Prostate gland (tissue), 2 donors: Measurements from ENCODE around the gene TEX264.

ENCODE experiments used
- POLR2AphosphoS5 ChIP-seq: sonication (generic); formaldehyde crosslinking; IDR thresholded peaks from one replicate; pipeline ENCODE4 v1.6.1; 2017; ENCODE audit warnings: antibody characterized with exemption
- TF ChIP-seq, protein P1 (sequence below), 4 experiments: fragments of 200-600 bp in 2 of 4; fragments of 450-650 bp in 2 of 4; sonication (generic) in 2 of 4; IDR thresholded peaks; 1 replicate in 3 of 4; 2 replicates in 1 of 4; pipeline ENCODE4 v1.5.1; 2016 to 2019; ENCODE audit warnings: antibody characterized with exemption in 4 of 4, mild to moderate bottlenecking in 2 of 4, moderate library complexity in 2 of 4

DNA sequence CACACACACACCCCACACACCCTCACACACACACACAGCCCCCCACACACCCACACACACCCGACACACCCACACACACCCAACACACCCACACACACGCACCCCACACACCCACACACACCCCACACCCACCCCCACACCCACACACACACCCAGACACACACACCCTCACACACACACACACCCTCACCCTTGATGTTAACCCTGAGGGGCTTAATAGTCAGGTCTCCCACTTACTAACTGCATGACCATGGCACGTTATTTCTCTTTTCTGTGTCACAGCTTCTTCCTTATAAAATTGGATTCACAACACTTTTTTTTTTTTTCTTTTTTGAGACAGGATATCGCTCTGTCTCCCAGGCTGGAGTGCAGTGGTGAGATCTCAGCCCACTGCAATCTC lies 38.6 kb downstream of the TEX264 start:
- no peak for TF ChIP-seq POLR2AphosphoS5
- TF ChIP-seq, protein P1, sequence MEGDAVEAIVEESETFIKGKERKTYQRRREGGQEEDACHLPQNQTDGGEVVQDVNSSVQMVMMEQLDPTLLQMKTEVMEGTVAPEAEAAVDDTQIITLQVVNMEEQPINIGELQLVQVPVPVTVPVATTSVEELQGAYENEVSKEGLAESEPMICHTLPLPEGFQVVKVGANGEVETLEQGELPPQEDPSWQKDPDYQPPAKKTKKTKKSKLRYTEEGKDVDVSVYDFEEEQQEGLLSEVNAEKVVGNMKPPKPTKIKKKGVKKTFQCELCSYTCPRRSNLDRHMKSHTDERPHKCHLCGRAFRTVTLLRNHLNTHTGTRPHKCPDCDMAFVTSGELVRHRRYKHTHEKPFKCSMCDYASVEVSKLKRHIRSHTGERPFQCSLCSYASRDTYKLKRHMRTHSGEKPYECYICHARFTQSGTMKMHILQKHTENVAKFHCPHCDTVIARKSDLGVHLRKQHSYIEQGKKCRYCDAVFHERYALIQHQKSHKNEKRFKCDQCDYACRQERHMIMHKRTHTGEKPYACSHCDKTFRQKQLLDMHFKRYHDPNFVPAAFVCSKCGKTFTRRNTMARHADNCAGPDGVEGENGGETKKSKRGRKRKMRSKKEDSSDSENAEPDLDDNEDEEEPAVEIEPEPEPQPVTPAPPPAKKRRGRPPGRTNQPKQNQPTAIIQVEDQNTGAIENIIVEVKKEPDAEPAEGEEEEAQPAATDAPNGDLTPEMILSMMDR (IDR thresholded peaks at IDR 0.05): no peak
